Loucy (cell line): ENCODE data around the gene HCN1.

Experiments used
- H2AFZ ChIP-seq: fragments of 200-600 bp; sonication (generic); 2 replicates; pipeline ENCODE4 v1.6.0; 2016; ENCODE audit warnings: antibody characterized with exemption, mild to moderate bottlenecking, low read length, moderate library complexity
- H3F3A ChIP-seq: fragments of 200-600 bp; 2 replicates; pipeline ENCODE4 v1.6.0; 2016; ENCODE audit warnings: antibody characterized with exemption, low read depth, mild to moderate bottlenecking
- H3K27me3 ChIP-seq: fragments of 200-600 bp; sonication (generic); 2 replicates; pipeline ENCODE4 v1.6.1; 2014; ENCODE audit warnings: low read length, mild to moderate bottlenecking; ENCODE audit not compliant: insufficient read depth, poor library complexity, severe bottlenecking
- H3K36me3 ChIP-seq: fragments of 200-600 bp; sonication (generic); 2 replicates; pipeline ENCODE4 v1.6.1; 2016; ENCODE audit warnings: low read length; ENCODE audit not compliant: insufficient read depth
- H3K4me1 ChIP-seq: fragments of 200-600 bp; sonication (generic); 2 replicates; pipeline ENCODE4 v1.5.1; 2014; ENCODE audit warnings: low read length, mild to moderate bottlenecking; ENCODE audit not compliant: insufficient read depth, poor library complexity, severe bottlenecking
- H3K4me2 ChIP-seq: fragments of 200-600 bp; sonication (generic); 2 replicates; pipeline ENCODE4 v1.6.0; 2014; ENCODE audit warnings: antibody characterized with exemption, low read length, low read depth, mild to moderate bottlenecking; ENCODE audit not compliant: poor library complexity, severe bottlenecking
- H3K4me3 ChIP-seq: fragments of 200-600 bp; sonication (generic); 2 replicates; pipeline ENCODE4 v1.5.1; 2014; ENCODE audit warnings: low read length, mild to moderate bottlenecking, mixed read lengths; ENCODE audit not compliant: poor library complexity, severe bottlenecking
- H3K79me2 ChIP-seq: fragments of 200-600 bp; sonication (generic); 2 replicates; pipeline ENCODE4 v1.6.1; 2014; ENCODE audit warnings: low read length; ENCODE audit not compliant: insufficient read depth
- H3K9ac ChIP-seq: fragments of 200-600 bp; sonication (generic); 2 replicates; pipeline ENCODE4 v1.6.0; 2014; ENCODE audit warnings: mild to moderate bottlenecking, low read depth, low read length, moderate library complexity; ENCODE audit not compliant: poor library complexity, severe bottlenecking
- H3K9me2 ChIP-seq: fragments of 200-600 bp; sonication (generic); replicated peaks from 2 replicates; pipeline ENCODE4 v1.6.1; 2016; ENCODE audit warnings: low read depth, low read length, mixed read lengths
- H3K9me3 ChIP-seq: fragments of 200-600 bp; sonication (generic); 2 replicates; pipeline ENCODE4 v1.6.1; 2014; ENCODE audit warnings: mild to moderate bottlenecking, antibody characterized with exemption, low read length, low read depth; ENCODE audit not compliant: insufficient read depth
- H4K20me1 ChIP-seq: fragments of 200-600 bp; sonication (generic); 2 replicates; pipeline ENCODE4 v1.6.0; 2014; ENCODE audit warnings: antibody characterized with exemption, low read length, mild to moderate bottlenecking; ENCODE audit not compliant: insufficient read depth, poor library complexity, severe bottlenecking
- CTCF ChIP-seq: fragments of 200-600 bp; sonication (generic); conservative IDR thresholded peaks from 2 replicates; pipeline ENCODE4 v1.5.1; 2014; ENCODE audit warnings: mild to moderate bottlenecking, antibody characterized with exemption, low read length
- EZH2phosphoT487 ChIP-seq: fragments of 200-600 bp; IDR thresholded peaks from 2 replicates; pipeline ENCODE4 v1.6.1; 2018; ENCODE audit warnings: antibody characterized with exemption, mild to moderate bottlenecking, moderate library complexity, borderline replicate concordance

The HCN1 gene

GRCh38 chr5:45694971-45695803 lies 993 bp downstream of the HCN1 start:
- no peaks in the 10 kb centered on the region for H3K9me2 ChIP-seq
- H2AFZ ChIP-seq: no peak overlapping the region
- no peak overlapping the region for H3K4me3 ChIP-seq
- H3K79me2 ChIP-seq: no peaks in the 10 kb centered on the region
- no peaks in the 10 kb centered on the region for H3K36me3 ChIP-seq
- H3K9me3 ChIP-seq: no peaks in the 10 kb centered on the region
- no peaks in the 10 kb centered on the region for H3K27me3 ChIP-seq
- H3F3A ChIP-seq: no peaks in the 10 kb centered on the region
- H3K9ac ChIP-seq: no peak overlapping the region
- H4K20me1 ChIP-seq: no peaks in the 10 kb centered on the region
- no peak overlapping the region for H3K4me2 ChIP-seq
- no peak for TF ChIP-seq CTCF
- TF ChIP-seq EZH2phosphoT487: no peak
- no peaks in the 10 kb centered on the region for H3K4me1 ChIP-seq

GRCh38 chr5:45694255-45694814 lies 1.8 kb downstream of the HCN1 start:
- Histone ChIP-seq H3K4me3 (no peak overlapping the region), H3K27me3 (no peaks in the 10 kb centered on the region)
- TF ChIP-seq EZH2phosphoT487: no peak
- TF ChIP-seq CTCF: no peak

GRCh38 chr5:45692481-45692880 lies 3.7 kb downstream of the HCN1 start:
- no peaks in the 10 kb centered on the region for H3K79me2 ChIP-seq
- no peak overlapping the region for H2AFZ ChIP-seq
- TF ChIP-seq CTCF: no peak
- TF ChIP-seq EZH2phosphoT487: no peak
- H3K4me1 ChIP-seq: no peaks in the 10 kb centered on the region
- no peak overlapping the region for H3K4me2 ChIP-seq
- H3K27me3 ChIP-seq: no peaks in the 10 kb centered on the region
- no peak overlapping the region for H3K4me3 ChIP-seq
- H3K9ac ChIP-seq: no peak overlapping the region
- no peaks in the 10 kb centered on the region for H3F3A ChIP-seq
- no peaks in the 10 kb centered on the region for H4K20me1 ChIP-seq
- H3K9me3 ChIP-seq: no peaks in the 10 kb centered on the region
- no peaks in the 10 kb centered on the region for H3K36me3 ChIP-seq
- H3K9me2 ChIP-seq: no peaks in the 10 kb centered on the region

More at GRCh38 chr5:45694255-45694814, 1.8 kb downstream of the HCN1 start:
- H3K79me2 ChIP-seq: no peaks in the 10 kb centered on the region
- no peaks in the 10 kb centered on the region for H4K20me1 ChIP-seq
- no peaks in the 10 kb centered on the region for H3K9me2 ChIP-seq
- no peaks in the 10 kb centered on the region for H3K4me1 ChIP-seq
- no peak overlapping the region for H3K9ac ChIP-seq
- H3K9me3 ChIP-seq: no peaks in the 10 kb centered on the region
- H2AFZ ChIP-seq: no peak overlapping the region
- no peak overlapping the region for H3K4me2 ChIP-seq
- no peaks in the 10 kb centered on the region for H3K36me3 ChIP-seq
- no peaks in the 10 kb centered on the region for H3F3A ChIP-seq
